Activated T-cell treated with anti-CD3 and anti-CD28 coated beads, Interleukin-2, amount 50 U/mL, for 24 hours (primary cell): ENCODE results near the gene ARL15.

Experiments used
- DNase-seq: peaks from one replicate; pipeline ENCODE4 v3.0.0-alpha.2; 2020
- H3K27ac Mint-ChIP-seq: 2 replicates; pipeline ENCODE4 v1.8.0; 2020; ENCODE audit warnings: mild to moderate bottlenecking, mixed read lengths
- H3K27me3 Mint-ChIP-seq: 2 replicates; pipeline ENCODE4 v1.8.0; 2020; ENCODE audit warnings: mixed read lengths
- H3K36me3 Mint-ChIP-seq: 2 replicates; pipeline ENCODE4 v1.8.0; 2020; ENCODE audit warnings: low read depth, mixed read lengths
- H3K4me1 Mint-ChIP-seq: 2 replicates; pipeline ENCODE4 v1.8.0; 2020; ENCODE audit warnings: low read depth, mixed read lengths
- H3K4me3 Mint-ChIP-seq: 2 replicates; pipeline ENCODE4 v1.8.0; 2020; ENCODE audit warnings: mild to moderate bottlenecking, moderate library complexity, mixed read lengths
- H3K9me3 Mint-ChIP-seq: 2 replicates; pipeline ENCODE4 v1.8.0; 2020; ENCODE audit warnings: mixed read lengths

ARL15 gene

DNA sequence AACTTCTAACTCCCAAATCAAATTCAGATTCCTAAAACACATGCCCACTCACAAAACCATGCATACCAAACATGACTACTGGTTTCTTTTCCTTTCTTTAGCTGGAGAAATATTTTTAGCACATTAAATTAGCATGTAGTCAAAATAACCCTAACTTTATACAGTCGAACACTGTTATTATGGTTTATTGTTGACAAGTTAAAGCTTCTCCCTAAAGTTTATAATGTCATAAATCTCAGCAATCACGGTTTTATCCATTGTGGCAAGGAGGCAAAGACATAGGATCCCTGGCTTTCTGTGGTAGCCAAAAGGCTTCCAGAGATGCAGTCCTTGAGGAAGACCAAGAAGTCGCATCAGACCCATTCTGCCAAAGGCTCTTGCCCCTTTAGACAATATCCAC is 27.5 kb downstream of the ARL15 start:
- DNase-seq, result no peak
- no peak overlapping the region for H3K4me3 Mint-ChIP-seq
- no peaks in the 10 kb centered on the region for H3K27me3 Mint-ChIP-seq
- peaks cover 9% of the 10 kb centered on the region for H3K4me1 Mint-ChIP-seq
- peaks cover 23% of the 10 kb centered on the region for H3K36me3 Mint-ChIP-seq
- no peak overlapping the region for H3K27ac Mint-ChIP-seq
- H3K9me3 Mint-ChIP-seq, result peaks cover 2% of the 10 kb centered on the region

GRCh38 chr5:54281960-54282692 is 28.2 kb downstream of the ARL15 start:
- Mint-ChIP-seq H3K27ac (no peak overlapping the region), H3K9me3 (peaks cover 2% of the 10 kb centered on the region), H3K36me3 (peaks cover 21% of the 10 kb centered on the region), H3K27me3 (no peaks in the 10 kb centered on the region), H3K4me1 (peaks cover 7% of the 10 kb centered on the region), H3K4me3 (no peak overlapping the region)
- no peak for DNase-seq

- Mint-ChIP-seq H3K4me3 (no peak overlapping the region), H3K27ac (no peak overlapping the region), H3K4me1 (peaks cover 4% of the 10 kb centered on the region), H3K36me3 (peaks cover 12% of the 10 kb centered on the region), H3K27me3 (no peaks in the 10 kb centered on the region), H3K9me3 (peaks cover 2% of the 10 kb centered on the region)
- no peak for DNase-seq
Observed at GRCh38 chr5:54279960-54280359, 30.4 kb downstream of the ARL15 start.

DNA sequence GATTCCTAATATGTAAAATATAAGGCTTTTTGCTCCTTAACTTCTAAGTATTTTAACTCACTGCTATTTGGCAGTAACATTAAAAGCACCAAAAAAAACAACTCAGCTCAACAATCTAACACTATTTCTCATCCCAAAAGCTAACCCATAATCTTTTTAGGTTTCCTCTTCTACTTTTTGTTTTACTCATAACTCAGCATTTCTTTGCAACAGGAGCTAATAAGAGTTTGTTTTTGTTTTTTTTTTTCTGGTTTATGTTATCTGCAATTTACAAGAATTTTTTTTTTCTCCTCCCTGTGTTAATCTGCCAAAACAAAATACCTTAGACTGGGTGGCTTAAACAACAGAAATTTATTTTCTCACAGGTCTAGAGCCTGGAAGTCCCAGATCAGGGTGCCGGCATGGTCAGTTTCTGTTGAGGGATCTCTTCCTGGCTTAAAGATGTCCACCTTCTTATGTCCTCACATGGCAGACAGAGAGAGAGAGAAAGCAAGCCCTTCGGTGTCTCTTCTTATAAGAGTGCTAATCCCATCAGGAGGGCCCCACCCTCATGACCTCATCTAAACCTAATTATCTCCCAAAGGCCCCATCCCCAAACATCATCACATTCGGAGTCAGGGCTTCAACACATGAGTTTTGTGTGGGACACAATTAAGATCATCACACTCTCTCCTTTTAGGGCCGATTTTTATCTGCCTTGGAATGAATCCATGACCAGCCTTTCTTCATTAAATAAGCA is 31.2 kb downstream of the ARL15 start:
- DNase-seq, result no peak
- Mint-ChIP-seq H3K27me3 (no peaks in the 10 kb centered on the region), H3K27ac (no peak overlapping the region), H3K4me3 (no peak overlapping the region), H3K9me3 (peaks cover 2% of the 10 kb centered on the region), H3K36me3 (peaks cover 12% of the 10 kb centered on the region), H3K4me1 (peaks cover 5% of the 10 kb centered on the region)

GRCh38 chr5:54278036-54278830 is 32.1 kb downstream of the ARL15 start:
- Mint-ChIP-seq H3K27me3 (no peaks in the 10 kb centered on the region), H3K4me3 (no peak overlapping the region), H3K36me3 (peaks cover 12% of the 10 kb centered on the region), H3K9me3 (peaks cover 2% of the 10 kb centered on the region), H3K4me1 (peaks cover 12% of the 10 kb centered on the region), H3K27ac (no peak overlapping the region)
- no peak for DNase-seq

DNA sequence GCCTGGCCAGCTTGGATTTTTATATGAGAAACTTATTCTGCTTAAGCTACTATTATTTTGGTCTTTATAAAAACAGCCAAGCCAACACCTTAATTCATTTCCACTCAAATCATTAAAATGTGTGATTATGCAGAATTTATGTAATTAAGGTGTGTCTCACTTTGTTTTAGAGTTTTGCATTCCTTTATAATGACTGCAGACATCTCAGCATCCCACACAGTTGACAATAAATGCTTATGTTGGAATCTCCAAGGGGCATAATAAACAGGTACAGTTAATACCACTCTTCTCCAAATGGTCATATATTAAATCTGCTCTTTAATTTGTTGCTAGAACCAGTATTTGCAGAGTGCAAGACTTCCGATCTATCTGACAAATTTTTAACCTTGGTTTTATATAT is 34.3 kb downstream of the ARL15 start:
- Mint-ChIP-seq H3K4me3 (no peak overlapping the region), H3K9me3 (no peaks in the 10 kb centered on the region), H3K27ac (no peak overlapping the region), H3K27me3 (no peaks in the 10 kb centered on the region), H3K4me1 (peaks cover 14% of the 10 kb centered on the region), H3K36me3 (peaks cover 13% of the 10 kb centered on the region)
- no peak for DNase-seq

- H3K4me1 Mint-ChIP-seq, result peaks cover 14% of the 10 kb centered on the region
- peaks cover 11% of the 10 kb centered on the region for H3K36me3 Mint-ChIP-seq
- no peaks in the 10 kb centered on the region for H3K9me3 Mint-ChIP-seq
- no peak overlapping the region for H3K4me3 Mint-ChIP-seq
- no peaks in the 10 kb centered on the region for H3K27me3 Mint-ChIP-seq
- DNase-seq, result no peak
- H3K27ac Mint-ChIP-seq, result no peak overlapping the region
Observed at GRCh38 chr5:54275361-54275760, 35.0 kb downstream of the ARL15 start.

- no peaks in the 10 kb centered on the region for H3K9me3 Mint-ChIP-seq
- H3K36me3 Mint-ChIP-seq, result peaks cover 7% of the 10 kb centered on the region
- no peak for DNase-seq
- peaks cover 14% of the 10 kb centered on the region for H3K4me1 Mint-ChIP-seq
- no peaks in the 10 kb centered on the region for H3K27me3 Mint-ChIP-seq
- no peak overlapping the region for H3K27ac Mint-ChIP-seq
- H3K4me3 Mint-ChIP-seq, result no peak overlapping the region
Observed at GRCh38 chr5:54274944-54275343, 35.4 kb downstream of the ARL15 start.

DNA sequence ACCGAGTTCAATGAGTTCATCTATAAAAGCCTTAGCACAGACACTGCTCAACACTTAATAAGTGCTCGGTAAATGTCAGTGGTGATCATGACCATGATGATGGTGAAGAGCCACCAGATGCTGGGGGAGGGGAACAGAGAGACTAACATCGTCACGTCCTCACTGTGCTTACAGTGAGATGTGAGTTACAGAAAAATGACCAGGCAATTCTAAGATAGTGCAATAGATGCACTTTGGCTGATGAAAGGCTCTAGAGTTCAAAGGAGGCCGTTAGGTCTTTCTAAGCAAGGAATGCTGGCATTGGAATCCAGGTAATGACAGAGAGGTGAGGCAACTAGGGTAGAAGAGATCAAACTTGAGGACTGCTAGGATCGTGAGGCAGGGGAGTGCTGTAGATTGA is 36.7 kb downstream of the ARL15 start:
- Mint-ChIP-seq H3K9me3 (no peaks in the 10 kb centered on the region), H3K4me3 (no peak overlapping the region), H3K36me3 (peaks cover 3% of the 10 kb centered on the region), H3K27me3 (no peaks in the 10 kb centered on the region), H3K27ac (no peak overlapping the region), H3K4me1 (peaks cover 14% of the 10 kb centered on the region)
- no peak for DNase-seq

DNA sequence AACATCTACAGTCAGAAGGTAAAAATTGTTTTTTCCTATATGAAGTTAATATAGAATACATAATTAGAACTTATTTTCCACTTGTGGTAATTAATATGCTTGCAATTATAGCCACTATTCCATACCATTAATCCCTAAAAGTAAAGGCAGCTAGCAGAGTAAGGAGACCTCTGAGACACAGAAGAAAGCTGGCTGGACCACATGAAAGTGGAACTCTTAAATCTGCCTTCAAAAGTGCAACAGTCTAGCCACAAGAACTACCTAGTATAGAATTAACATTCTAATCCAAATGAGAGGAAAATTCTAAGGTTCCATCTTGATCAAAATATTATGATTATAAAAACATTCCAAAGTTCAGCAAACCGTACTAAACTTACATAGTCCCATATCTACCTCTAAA is 37.6 kb downstream of the ARL15 start:
- Mint-ChIP-seq H3K4me1 (peaks cover 14% of the 10 kb centered on the region), H3K4me3 (no peak overlapping the region)
- DNase-seq, result no peak

DNA sequence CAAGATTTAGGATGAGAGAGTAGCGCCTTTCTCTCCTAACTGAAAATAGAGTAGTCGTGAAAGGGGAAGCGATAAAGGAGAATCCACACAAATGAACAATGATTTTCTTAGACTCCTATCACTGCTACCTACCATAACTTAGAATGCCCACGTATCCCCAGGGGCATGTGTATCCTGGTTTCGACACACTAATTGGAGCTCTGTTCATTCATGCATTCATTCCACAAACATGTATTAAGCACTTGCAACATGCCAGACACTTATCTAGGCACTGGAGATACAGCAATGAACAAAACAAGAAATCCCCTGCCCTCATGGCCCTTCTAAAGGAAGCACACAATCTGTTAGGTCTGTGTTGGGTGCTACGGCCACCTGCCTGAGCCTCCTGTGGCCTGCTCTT is 40.0 kb downstream of the ARL15 start:
- H3K36me3 Mint-ChIP-seq, result peaks cover 3% of the 10 kb centered on the region
- H3K27me3 Mint-ChIP-seq, result no peaks in the 10 kb centered on the region
- H3K27ac Mint-ChIP-seq, result no peak overlapping the region
- no peak overlapping the region for H3K4me3 Mint-ChIP-seq
- peaks cover 13% of the 10 kb centered on the region for H3K4me1 Mint-ChIP-seq
- DNase-seq, result no peak
- no peaks in the 10 kb centered on the region for H3K9me3 Mint-ChIP-seq

More for the DNA sequence above, 37.6 kb downstream of the ARL15 start:
- Mint-ChIP-seq H3K36me3 (peaks cover 3% of the 10 kb centered on the region), H3K27ac (no peak overlapping the region), H3K9me3 (no peaks in the 10 kb centered on the region), H3K27me3 (no peaks in the 10 kb centered on the region)

- no peak for DNase-seq
- H3K27me3 Mint-ChIP-seq, result no peaks in the 10 kb centered on the region
- H3K9me3 Mint-ChIP-seq, result no peaks in the 10 kb centered on the region
- H3K36me3 Mint-ChIP-seq, result no peaks in the 10 kb centered on the region
- no peak overlapping the region for H3K4me3 Mint-ChIP-seq
- H3K4me1 Mint-ChIP-seq, result peaks cover 17% of the 10 kb centered on the region
- H3K27ac Mint-ChIP-seq, result no peak overlapping the region
Observed at GRCh38 chr5:54264574-54264973, 45.8 kb downstream of the ARL15 start.

GRCh38 chr5:54263447-54263846 is 46.9 kb downstream of the ARL15 start:
- H3K27ac Mint-ChIP-seq, result no peak overlapping the region
- DNase-seq, result no peak
- H3K36me3 Mint-ChIP-seq, result no peaks in the 10 kb centered on the region
- H3K4me3 Mint-ChIP-seq, result no peak overlapping the region
- peaks cover 27% of the 10 kb centered on the region for H3K4me1 Mint-ChIP-seq
- no peaks in the 10 kb centered on the region for H3K27me3 Mint-ChIP-seq
- no peaks in the 10 kb centered on the region for H3K9me3 Mint-ChIP-seq

DNA sequence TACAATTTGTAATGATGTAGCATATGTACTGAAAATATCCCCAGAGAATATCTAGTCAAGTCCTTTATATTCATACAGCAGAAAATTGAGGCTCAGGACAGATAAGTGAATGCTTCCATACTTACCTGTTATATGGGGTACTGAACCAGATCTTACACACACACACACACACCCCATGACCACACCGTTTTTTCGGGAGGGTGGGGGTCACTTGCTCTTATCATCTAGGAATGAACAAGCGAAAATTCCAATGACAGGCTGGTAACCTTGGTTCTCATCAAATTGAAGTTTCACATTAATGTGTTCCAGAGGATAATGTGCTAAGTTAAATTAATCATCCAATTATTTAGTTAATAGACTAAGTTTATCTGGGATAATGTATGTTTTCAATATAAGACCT is 48.8 kb downstream of the ARL15 start:
- Mint-ChIP-seq H3K36me3 (no peaks in the 10 kb centered on the region), H3K4me1 (peaks cover 43% of the 10 kb centered on the region), H3K4me3 (no peak overlapping the region), H3K27me3 (no peaks in the 10 kb centered on the region), H3K9me3 (no peaks in the 10 kb centered on the region), H3K27ac (no peak overlapping the region)
- no peak for DNase-seq

- H3K27me3 Mint-ChIP-seq, result no peaks in the 10 kb centered on the region
- DNase-seq, result no peak
- H3K36me3 Mint-ChIP-seq, result no peaks in the 10 kb centered on the region
- H3K9me3 Mint-ChIP-seq, result no peaks in the 10 kb centered on the region
- H3K4me3 Mint-ChIP-seq, result no peak overlapping the region
- H3K4me1 Mint-ChIP-seq, result peaks cover 51% of the 10 kb centered on the region
- H3K27ac Mint-ChIP-seq, result no peak overlapping the region
Observed at GRCh38 chr5:54259981-54260380, 50.4 kb downstream of the ARL15 start.
